ENCODE results near the gene USP7. TPM values are rescaled to one million over a fixed set of nuclear protein-coding genes. Genes with fewer than 3 reads are reported as not detected.

USP7 gene
- total RNA-seq, 1 donor from 2014 or later: 96.9 TPM

- Histone ChIP-seq H3K27me3 (ENCODE audit: insufficient read depth, low read length) (no peaks in the 10 kb centered on the region), H3K4me3 (ENCODE audit: insufficient read depth, low read depth, low read length) (no peak overlapping the region), H3K4me1 (ENCODE audit: insufficient read depth, low read length) (no peaks in the 10 kb centered on the region), H3K36me3 (ENCODE audit: insufficient read depth, low read length) (no peaks in the 10 kb centered on the region), H3K79me2 (ENCODE audit: insufficient read depth, low read length) (peaks cover 100% of the 10 kb centered on the region), H3K4me2 (ENCODE audit: low read length) (no peak overlapping the region), H4K20me1 (ENCODE audit: insufficient read depth, low read length) (peaks cover 99% of the 10 kb centered on the region), H3K9me3 (ENCODE audit: insufficient read depth, low read depth, low read length) (no peaks in the 10 kb centered on the region), H3K9ac (ENCODE audit: low read length) (no peak overlapping the region), H2AFZ (ENCODE audit: low read depth, low read length) (no peak overlapping the region), H3K27ac (ENCODE audit: low read depth, low read length) (no peak overlapping the region)
- H3K36me3 Mint-ChIP-seq (ENCODE audit: low read depth, unreplicated experiment): no peaks in the 10 kb centered on the region
- no peak overlapping the region for H3K4me3 Mint-ChIP-seq (ENCODE audit: unreplicated experiment)
- no peaks in the 10 kb centered on the region for H3K9me3 Mint-ChIP-seq (ENCODE audit: unreplicated experiment)
- DNase-seq (ENCODE audit: low read depth) (no peak), FAIRE-seq (no peak)
- H3K27me3 Mint-ChIP-seq (ENCODE audit: low read depth, unreplicated experiment): no peaks in the 10 kb centered on the region
- TF ChIP-seq EZH2 (IDR thresholded peaks at IDR 0.05; ENCODE audit: insufficient read depth, low read length) (no peak), CTCF (IDR thresholded peaks at IDR 0.05; ENCODE audit: insufficient read depth, low read depth, low read length) (no peak)
- peaks cover 14% of the 10 kb centered on the region for H3K4me1 Mint-ChIP-seq (ENCODE audit: low read depth, unreplicated experiment)
- H3K27ac Mint-ChIP-seq (ENCODE audit: unreplicated experiment): no peak overlapping the region
Observed at GRCh38 chr16:8943966-8944759, 19.5 kb downstream of the USP7 start.

- Histone ChIP-seq H2AFZ (ENCODE audit: low read depth, low read length) (no peak overlapping the region), H3K36me3 (ENCODE audit: insufficient read depth, low read length) (no peaks in the 10 kb centered on the region), H3K9me3 (ENCODE audit: insufficient read depth, low read depth, low read length) (no peaks in the 10 kb centered on the region), H4K20me1 (ENCODE audit: insufficient read depth, low read length) (peaks cover 99% of the 10 kb centered on the region), H3K4me1 (ENCODE audit: insufficient read depth, low read length) (no peaks in the 10 kb centered on the region), H3K27ac (ENCODE audit: low read depth, low read length) (no peak overlapping the region), H3K4me2 (ENCODE audit: low read length) (no peak overlapping the region), H3K4me3 (ENCODE audit: insufficient read depth, low read depth, low read length) (no peak overlapping the region), H3K79me2 (ENCODE audit: insufficient read depth, low read length) (peaks cover 100% of the 10 kb centered on the region), H3K27me3 (ENCODE audit: insufficient read depth, low read length) (no peaks in the 10 kb centered on the region), H3K9ac (ENCODE audit: low read length) (no peak overlapping the region)
- H3K4me1 Mint-ChIP-seq (ENCODE audit: low read depth, unreplicated experiment): peaks cover 5% of the 10 kb centered on the region
- no peak for DNase-seq (ENCODE audit: low read depth)
- no peak for FAIRE-seq
- H3K4me3 Mint-ChIP-seq (ENCODE audit: unreplicated experiment): no peak overlapping the region
- H3K27ac Mint-ChIP-seq (ENCODE audit: unreplicated experiment): no peak overlapping the region
- H3K9me3 Mint-ChIP-seq (ENCODE audit: unreplicated experiment): no peaks in the 10 kb centered on the region
- no peaks in the 10 kb centered on the region for H3K27me3 Mint-ChIP-seq (ENCODE audit: low read depth, unreplicated experiment)
- TF ChIP-seq EZH2 (IDR thresholded peaks at IDR 0.05; ENCODE audit: insufficient read depth, low read length) (no peak), CTCF (IDR thresholded peaks at IDR 0.05; ENCODE audit: insufficient read depth, low read depth, low read length) (no peak)
- no peaks in the 10 kb centered on the region for H3K36me3 Mint-ChIP-seq (ENCODE audit: low read depth, unreplicated experiment)
Observed at GRCh38 chr16:8943001-8943763, 20.5 kb downstream of the USP7 start.

Data from astrocyte (in vitro differentiated cells and primary cell).